GM19351 (cell line): ENCODE data around the gene SPAG6.

ENCODE experiments used
- ATAC-seq: cut with Tn5 transposase; IDR thresholded peaks from one replicate; pipeline ENCODE4 v1.9.1; 2021; ENCODE audit warnings: mild to moderate bottlenecking, moderate library complexity; ENCODE audit not compliant: unreplicated experiment

Gene SPAG6

GRCh38 chr10:22427890-22428571 lies 82.7 kb downstream of the SPAG6 start:
- ATAC-seq: no peak

GRCh38 chr10:22429146-22429545 lies 83.8 kb downstream of the SPAG6 start:
- no peak for ATAC-seq

GRCh38 chr10:22429981-22430421 lies 84.7 kb downstream of the SPAG6 start:
- no peak for ATAC-seq

GRCh38 chr10:22433875-22434274 lies 88.6 kb downstream of the SPAG6 start:
- no peak for ATAC-seq

GRCh38 chr10:22434521-22434920 lies 89.2 kb downstream of the SPAG6 start:
- no peak for ATAC-seq

GRCh38 chr10:22435650-22436049 lies 90.4 kb downstream of the SPAG6 start:
- ATAC-seq: no peak

GRCh38 chr10:22436526-22436892 lies 91.2 kb downstream of the SPAG6 start:
- ATAC-seq: peak; percentile 35

- ATAC-seq: peak; percentile 68
Observed at GRCh38 chr10:22436893-22437619, 91.8 kb downstream of the SPAG6 start.

GRCh38 chr10:22437620-22438588 lies 92.6 kb downstream of the SPAG6 start:
- peak; percentile 30 for ATAC-seq

- no peak for ATAC-seq
Observed at GRCh38 chr10:22438711-22439110, 93.4 kb downstream of the SPAG6 start.

- ATAC-seq: no peak
Observed at GRCh38 chr10:22442063-22442462, 96.8 kb downstream of the SPAG6 start.

- ATAC-seq: no peak
Observed at GRCh38 chr10:22442468-22442867, 97.2 kb downstream of the SPAG6 start.

GRCh38 chr10:22443175-22443901 lies 98.0 kb downstream of the SPAG6 start:
- no peak for ATAC-seq

GRCh38 chr10:22444219-22444788 lies 99.0 kb downstream of the SPAG6 start:
- ATAC-seq: no peak

GRCh38 chr10:22445495-22445894 lies 100.2 kb downstream of the SPAG6 start:
- no peak for ATAC-seq

- no peak for ATAC-seq
Observed at GRCh38 chr10:22447068-22447467, 101.8 kb downstream of the SPAG6 start.

- no peak for ATAC-seq
Observed at GRCh38 chr10:22451346-22451745, 106.0 kb downstream of the SPAG6 start.

GRCh38 chr10:22453320-22453719 lies 108.0 kb downstream of the SPAG6 start:
- ATAC-seq: no peak

- ATAC-seq: no peak
Observed at GRCh38 chr10:22453948-22454591, 108.8 kb downstream of the SPAG6 start.

GRCh38 chr10:22454634-22455033 lies 109.3 kb downstream of the SPAG6 start:
- ATAC-seq: peak; percentile 26
